ENCODE results near the gene PRKCH.
"Not testable (repeated sequence)": the region's sequence is repeated elsewhere in the genome, so short reads cannot be mapped to it uniquely, and the experiment has no call there.

The PRKCH gene

DNA sequence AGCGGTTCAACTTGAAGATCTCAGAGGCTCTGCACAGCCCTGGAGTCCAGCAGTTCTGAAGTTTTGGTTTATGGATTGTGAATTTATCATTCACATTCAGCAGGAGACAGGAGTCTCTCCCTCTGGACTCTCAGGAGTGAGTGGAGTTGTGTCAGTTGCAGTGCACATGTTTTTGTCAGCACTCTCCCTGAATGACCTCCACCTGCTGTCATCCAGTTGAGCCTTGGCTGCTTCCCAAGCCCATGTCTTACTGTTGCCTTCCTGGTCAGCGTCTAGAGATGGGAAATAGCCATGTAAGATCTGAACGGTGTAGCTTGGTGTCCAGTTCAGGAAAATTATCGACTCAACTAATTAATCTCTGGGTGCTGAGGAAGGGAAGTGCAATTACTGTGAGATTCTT lies 133.2 kb downstream of the PRKCH start:
- no peak for DNase-seq (ENCODE audit: low read depth)

DNA sequence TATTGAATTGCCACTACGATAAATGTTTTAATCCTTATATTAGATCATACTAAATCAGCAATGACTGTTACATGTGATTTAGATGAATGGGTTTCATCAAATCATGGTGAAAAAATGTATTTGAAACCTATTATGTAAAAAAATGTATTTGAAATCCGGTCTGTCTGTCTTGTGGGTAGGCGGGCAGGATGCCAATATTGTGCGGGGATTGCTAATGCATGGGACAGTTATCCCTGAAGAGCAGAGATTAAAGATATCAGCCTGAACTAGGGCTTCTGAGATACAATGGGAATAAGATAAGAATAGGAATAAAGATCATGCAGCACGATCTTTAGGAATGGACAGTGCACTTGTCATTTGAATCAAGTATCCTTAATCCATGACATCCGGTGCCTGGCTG lies 134.0 kb downstream of the PRKCH start:
- DNase-seq (ENCODE audit: low read depth), result no peak

DNA sequence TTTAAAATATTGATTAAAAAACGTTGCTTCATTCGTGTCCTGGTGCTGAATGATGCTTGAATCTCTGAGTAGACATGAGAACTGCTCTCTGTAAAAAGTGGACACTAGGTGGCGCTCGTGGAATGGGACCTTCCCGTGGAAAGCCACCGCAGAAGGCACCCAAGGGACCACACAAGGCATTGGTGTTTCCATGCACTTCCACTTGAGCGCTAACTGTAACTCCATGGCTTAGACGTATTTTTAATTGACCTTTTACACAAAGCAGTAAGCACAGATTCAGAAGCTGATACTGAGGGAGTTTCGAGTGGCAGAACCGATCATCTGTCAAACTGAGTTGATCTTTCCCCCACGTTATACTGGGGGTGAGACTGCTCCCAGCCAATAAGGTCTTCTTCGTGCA lies 135.3 kb downstream of the PRKCH start:
- DNase-seq (ENCODE audit: low read depth), result peak; percentile 75

GRCh38 chr14:61458766-61459165 lies 137.4 kb downstream of the PRKCH start:
- DNase-seq (ENCODE audit: low read depth), result no peak

GRCh38 chr14:61459229-61459628 lies 137.8 kb downstream of the PRKCH start:
- DNase-seq (ENCODE audit: low read depth), result no peak

GRCh38 chr14:61460063-61460462 lies 138.7 kb downstream of the PRKCH start:
- DNase-seq (ENCODE audit: low read depth), result no peak

DNA sequence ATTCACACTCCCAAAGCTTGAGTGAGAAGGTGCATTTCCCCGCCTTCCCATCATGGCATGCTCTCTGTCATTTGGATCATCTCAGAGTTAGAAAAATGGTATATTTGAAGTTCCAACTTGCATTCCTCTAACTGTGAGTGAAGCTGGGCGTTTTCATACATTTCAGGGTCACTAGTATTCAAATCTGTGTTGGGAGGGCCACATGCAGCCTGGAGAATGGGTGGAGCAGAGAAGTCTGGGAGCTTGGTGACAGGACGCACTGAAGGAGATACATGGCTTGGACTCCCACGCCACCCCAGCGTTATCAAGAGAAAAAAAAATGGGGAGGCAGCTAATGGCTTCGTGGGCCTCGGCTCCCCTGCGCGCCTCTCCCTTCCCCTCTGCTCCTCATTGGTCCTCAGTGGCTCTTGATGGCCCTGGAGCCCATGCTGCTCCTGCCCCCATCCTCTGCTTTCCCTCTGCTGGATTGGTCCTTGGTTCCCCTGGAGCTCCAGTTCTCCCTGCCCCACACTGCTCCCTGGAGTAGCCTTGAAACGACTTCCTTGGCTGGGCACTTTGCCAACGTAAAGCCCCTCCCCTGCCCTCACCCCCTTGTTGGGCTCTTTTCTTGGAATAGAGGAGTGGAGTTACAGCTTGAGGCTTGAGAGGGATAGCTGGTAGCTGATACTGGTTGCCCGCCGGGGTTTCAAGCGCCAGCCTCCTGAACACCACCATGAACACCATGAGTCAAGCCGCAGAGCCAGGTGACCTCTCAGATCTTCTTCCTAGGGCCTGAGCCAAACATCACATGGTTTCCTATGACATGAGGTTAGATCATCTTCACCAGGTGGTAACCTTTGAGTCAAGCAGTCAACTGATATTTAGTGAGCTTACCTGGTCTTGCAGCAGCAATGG lies 139.6 kb downstream of the PRKCH start:
- DNase-seq (ENCODE audit: low read depth), result peak; percentile 41

- DNase-seq (ENCODE audit: low read depth), result no peak
Observed at GRCh38 chr14:61461808-61462275, 140.5 kb downstream of the PRKCH start.

- DNase-seq (ENCODE audit: low read depth), result no peak
Observed at GRCh38 chr14:61462566-61463193, 141.3 kb downstream of the PRKCH start.

DNA sequence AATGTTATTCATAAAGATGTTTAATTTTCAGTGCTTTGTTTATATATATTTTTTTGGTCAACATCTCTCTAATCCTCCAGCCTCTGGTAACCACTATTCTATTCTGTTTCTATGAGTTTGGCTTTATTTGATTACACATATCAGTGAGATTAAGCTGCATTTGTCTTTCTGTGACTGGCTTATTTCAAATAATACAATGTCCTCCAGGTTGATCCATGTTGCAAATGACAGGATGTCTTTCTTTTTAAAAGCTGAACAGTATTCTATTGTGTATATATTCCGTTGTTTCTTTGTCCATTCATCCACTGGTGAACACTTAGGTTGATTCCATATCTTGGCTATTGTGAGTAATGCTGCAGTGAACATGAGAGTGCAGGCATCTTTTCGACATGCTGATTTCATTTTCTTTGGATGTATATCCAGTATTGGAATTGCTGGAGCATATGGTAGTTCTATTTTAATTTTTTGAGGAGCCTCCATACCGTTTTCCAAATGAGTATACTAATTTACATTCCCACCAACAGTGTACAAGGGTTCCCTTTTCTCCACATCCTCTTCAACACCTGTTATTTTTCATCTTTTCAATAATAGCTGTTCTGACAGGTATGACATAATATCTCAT lies 142.4 kb downstream of the PRKCH start:
- DNase-seq (ENCODE audit: low read depth), result no peak

DNA sequence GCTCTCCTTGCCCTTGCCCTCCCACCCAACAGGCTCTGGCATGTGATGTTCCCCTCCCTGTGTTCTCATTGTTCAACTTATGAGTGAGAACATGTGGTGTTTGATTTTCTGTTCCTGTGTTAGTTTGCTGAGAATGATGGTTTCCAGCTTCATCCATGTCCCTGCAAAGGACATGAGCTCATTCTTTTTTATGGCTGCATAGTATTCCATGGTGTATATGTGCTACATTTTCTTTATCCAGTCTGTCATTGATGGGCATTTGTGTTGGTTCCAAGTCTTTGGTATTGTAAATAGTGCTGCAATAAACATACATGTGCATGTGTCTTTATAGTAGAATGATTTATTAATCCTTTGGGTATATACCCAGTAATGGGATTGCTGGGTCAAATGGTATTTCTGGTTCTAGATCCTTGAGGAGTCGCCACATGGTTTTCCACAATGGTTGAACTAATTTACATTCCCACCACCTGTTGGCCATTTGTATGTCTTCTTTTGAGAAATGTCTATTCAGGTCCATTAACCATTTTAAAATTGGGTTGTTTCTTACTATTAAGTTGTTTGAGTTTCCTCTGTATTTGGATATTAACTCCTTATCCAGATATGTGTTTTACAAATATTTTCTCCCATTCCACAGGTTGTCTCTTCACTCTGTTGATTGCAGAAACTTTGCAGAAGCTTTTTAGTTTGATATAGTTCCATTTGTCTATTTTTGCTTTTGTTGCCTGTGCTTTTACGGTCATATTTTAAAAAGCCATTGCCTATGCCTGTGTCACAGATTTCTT lies 143.4 kb downstream of the PRKCH start:
- DNase-seq (ENCODE audit: low read depth), result not testable (repeated sequence)

GRCh38 chr14:61466249-61466904 lies 145.0 kb downstream of the PRKCH start:
- DNase-seq (ENCODE audit: low read depth), result no peak

- DNase-seq (ENCODE audit: low read depth), result no peak
Observed at GRCh38 chr14:61466905-61467280, 145.5 kb downstream of the PRKCH start.

GRCh38 chr14:61467296-61467695 lies 145.9 kb downstream of the PRKCH start:
- DNase-seq (ENCODE audit: low read depth), result no peak

- no peak for DNase-seq (ENCODE audit: low read depth)
Observed at GRCh38 chr14:61468063-61468825, 146.9 kb downstream of the PRKCH start.

DNA sequence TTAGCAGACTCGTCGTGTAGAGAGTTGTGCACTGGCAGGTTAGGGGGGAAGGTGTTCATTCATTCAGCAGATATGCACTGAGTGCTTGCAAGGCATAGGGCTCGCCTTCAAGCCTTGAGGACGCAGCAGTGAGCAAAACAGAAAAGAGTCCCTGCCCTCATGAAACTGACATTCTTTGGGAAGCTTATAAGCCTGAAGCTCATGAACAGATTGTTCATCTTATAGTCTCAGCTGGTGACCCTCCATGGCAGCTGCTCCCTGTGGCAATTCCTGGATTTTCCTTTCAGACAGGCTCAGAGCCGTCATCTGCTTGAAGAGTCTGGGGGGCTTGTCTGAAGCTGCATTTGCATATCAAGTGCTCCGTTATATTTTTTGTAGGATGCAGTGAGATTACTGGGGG lies 148.4 kb downstream of the PRKCH start:
- DNase-seq (ENCODE audit: low read depth), result no peak

DNA sequence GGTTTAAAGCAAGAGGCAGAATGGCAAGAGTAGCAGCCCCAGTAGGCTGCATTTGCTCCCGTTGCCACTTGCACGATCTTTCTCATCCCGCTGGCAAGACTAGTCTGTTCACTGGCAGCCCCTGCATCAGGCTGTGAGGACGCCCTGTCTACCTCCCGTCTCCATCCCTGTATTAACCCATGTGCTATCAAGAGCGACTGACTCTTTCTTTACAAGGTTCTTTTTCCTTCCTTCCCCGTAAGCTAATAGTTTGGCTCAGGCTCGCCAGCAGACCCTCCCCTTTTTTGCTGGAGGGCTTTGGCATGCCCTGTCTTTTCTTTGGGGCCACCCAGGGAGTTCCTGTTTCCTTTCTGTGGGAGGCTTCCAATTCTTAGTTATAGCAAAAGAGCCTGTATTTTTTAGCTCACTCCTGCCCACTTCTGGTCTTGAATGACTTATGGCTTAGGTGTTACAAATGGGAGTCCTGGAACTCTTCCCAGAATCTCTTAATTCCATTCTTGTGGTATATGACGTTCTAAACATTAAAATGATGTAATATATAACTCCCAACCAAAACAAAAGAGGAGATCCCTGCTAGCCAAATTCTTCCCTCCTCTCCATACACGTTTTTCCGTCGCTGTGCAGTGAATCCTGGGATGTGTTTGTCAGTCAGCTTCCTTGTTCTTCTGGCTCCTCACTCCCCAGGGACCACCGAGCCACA lies 149.0 kb downstream of the PRKCH start:
- no peak for DNase-seq (ENCODE audit: low read depth)

DNA sequence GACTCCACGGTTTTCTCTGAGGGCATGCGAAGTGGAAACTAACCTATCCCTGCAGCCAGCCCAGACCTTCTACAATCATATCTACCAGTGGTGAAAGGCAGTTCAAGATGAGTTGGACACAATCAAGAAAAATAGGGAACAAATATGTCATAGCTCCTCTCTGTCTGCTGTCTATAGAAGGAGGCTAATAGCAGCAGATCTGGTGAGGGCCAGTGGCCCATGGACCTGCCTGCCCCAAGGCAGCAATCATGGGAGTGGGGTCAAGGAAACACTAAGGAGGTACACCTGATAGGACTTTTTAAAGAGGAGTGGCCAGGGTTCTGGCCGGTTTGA lies 149.5 kb downstream of the PRKCH start:
- no peak for DNase-seq (ENCODE audit: low read depth)

GRCh38 chr14:61471297-61472005 lies 150.1 kb downstream of the PRKCH start:
- no peak for DNase-seq (ENCODE audit: low read depth)

Data from T follicular helper cell (primary cell).